IMR-90 (cell line): ENCODE results near the gene COA1.
A peak's percentile ranks its signal among the peaks of the same experiment; 100 is the strongest.

Experiments
- BHLHE40 ChIP-seq: fragments of 150-350 bp; IDR thresholded peaks from 2 replicates; pipeline ENCODE4 v1.6.1; 2016; ENCODE audit warnings: mild to moderate bottlenecking, low read depth, low read length
- CEBPB ChIP-seq: IDR thresholded peaks from 2 replicates; pipeline ENCODE4 v1.6.1; 2012; ENCODE audit warnings: low read depth, low read length, improper control_type of control experiment
- CHD1 ChIP-seq: IDR thresholded peaks from 2 replicates; pipeline ENCODE4 v1.6.1; 2012; ENCODE audit warnings: low read depth, low read length, improper control_type of control experiment
- CTCF ChIP-seq: conservative IDR thresholded peaks from 2 replicates; pipeline ENCODE4 v1.5.1; 2012; ENCODE audit warnings: mild to moderate bottlenecking, low read depth, low read length, improper control_type of control experiment
- ELK1 ChIP-seq: fragments of 150-350 bp; IDR thresholded peaks from 2 replicates; pipeline ENCODE4 v1.6.1; 2016; ENCODE audit warnings: low read depth, mild to moderate bottlenecking, low read length, moderate library complexity, borderline replicate concordance
- MAFK ChIP-seq: IDR thresholded peaks from 2 replicates; pipeline ENCODE4 v1.6.1; 2012; ENCODE audit warnings: low read depth, low read length, improper control_type of control experiment
- MXI1 ChIP-seq: IDR thresholded peaks from 2 replicates; pipeline ENCODE4 v1.6.1; 2012; ENCODE audit warnings: low read depth, mild to moderate bottlenecking, low read length, moderate library complexity, borderline replicate concordance
- NFE2L2 ChIP-seq: fragments of 150-350 bp; IDR thresholded peaks from 2 replicates; pipeline ENCODE4 v1.6.1; 2016; ENCODE audit warnings: low read depth, mild to moderate bottlenecking, low read length
- POLR2A ChIP-seq: IDR thresholded peaks from 2 replicates; pipeline ENCODE4 v1.6.1; 2012; ENCODE audit warnings: mild to moderate bottlenecking, low read depth, low read length
- RAD21 ChIP-seq: IDR thresholded peaks from 2 replicates; pipeline ENCODE4 v1.6.1; 2012; ENCODE audit warnings: low read length, improper control_type of control experiment
- RCOR1 ChIP-seq: IDR thresholded peaks from 2 replicates; pipeline ENCODE4 v1.6.1; 2012; ENCODE audit warnings: mild to moderate bottlenecking, low read length, improper control_type of control experiment; ENCODE audit not compliant: insufficient replicate concordance
- RFX5 ChIP-seq: IDR thresholded peaks from 2 replicates; pipeline ENCODE4 v1.8.0; 2012; ENCODE audit warnings: low read depth, mild to moderate bottlenecking, low read length, moderate library complexity
- SMC3 ChIP-seq: fragments of 150-350 bp; IDR thresholded peaks from 2 replicates; pipeline ENCODE4 v1.6.1; 2016; ENCODE audit warnings: low read depth, mild to moderate bottlenecking, antibody characterized with exemption, low read length, moderate library complexity
- USF2 ChIP-seq: fragments of 150-350 bp; IDR thresholded peaks from 2 replicates; pipeline ENCODE4 v1.6.1; 2017; ENCODE audit warnings: mild to moderate bottlenecking, antibody characterized with exemption, low read length, low read depth

- TF ChIP-seq POLR2A (no peak), CTCF (no peak), RAD21 (no peak), BHLHE40 (no peak), CEBPB (no peak), RFX5 (no peak), NFE2L2 (no peak), MAFK (peak; percentile 59; the same call in 1 of the 2 replicates), RCOR1 (no peak), ELK1 (no peak), USF2 (no peak), MXI1 (no peak), CHD1 (no peak), SMC3 (no peak)
Observed at GRCh38 chr7:43693687-43694398, 35.5 kb downstream of the COA1 start.
